Adrenal gland (tissue), 12 donors: ENCODE results near the gene C3. TPM values are rescaled to one million over a fixed set of nuclear protein-coding genes. Genes with fewer than 3 reads are reported as not detected.

Experiments
- DNase-seq, 7 donors: peaks; one replicate each; pipeline ENCODE4 v3.0.0-alpha.2; 2019 to 2020
- H3K27ac ChIP-seq, 5 donors: fragments of 200-600 bp; sonication (generic) in 4 of 5; 1 replicate in 3 of 5; 2 replicates in 2 of 5; pipeline versions ENCODE4 v1.5.1 to v1.8.0; 2016 to 2020; ENCODE audit warnings: mild to moderate bottlenecking in 1 of 5
- H3K27me3 ChIP-seq: fragments of 200-600 bp; 2 replicates; pipeline ENCODE4 v1.8.0; 2021
- H3K36me3 ChIP-seq, 2 donors: fragments of 200-600 bp; replicated peaks in 1 of 2; 1 replicate in 1 of 2; 2 replicates in 1 of 2; pipeline versions ENCODE4 v1.5.1 to v1.8.0; 2018 to 2022
- H3K4me1 ChIP-seq, 2 donors: fragments of 200-600 bp; replicated peaks in 1 of 2; 1 replicate in 1 of 2; 2 replicates in 1 of 2; pipeline versions ENCODE4 v1.5.1 to v1.8.0; 2018 to 2021
- H3K4me3 ChIP-seq, 4 donors: fragments of 200-600 bp; sonication (generic) in 3 of 4; one replicate each; pipeline ENCODE4 v1.5.1; 2016 to 2018
- H3K9me3 ChIP-seq, 3 donors: fragments of 200-600 bp; sonication (generic) in 1 of 3; replicated peaks in 1 of 3; 1 replicate in 2 of 3; 2 replicates in 1 of 3; pipeline versions ENCODE4 v1.5.1 to v1.8.0; 2016 to 2021
- CTCF ChIP-seq, 6 experiments: fragments of 450-650 bp in 4 of 6; fragments of 200-600 bp in 2 of 6; sonication (generic) in 1 of 6; IDR thresholded peaks; 1 replicate in 5 of 6; 2 replicates in 1 of 6; pipeline versions ENCODE4 v1.5.1 to v1.8.0; 2016 to 2021; ENCODE audit warnings: antibody characterized with exemption in 6 of 6, mild to moderate bottlenecking in 2 of 6, moderate library complexity in 1 of 6
- POLR2A ChIP-seq, 2 donors: fragments of 450-650 bp; IDR thresholded peaks; one replicate each; pipeline ENCODE4 v1.6.1; 2017; ENCODE audit warnings: antibody characterized with exemption in 2 of 2, mild to moderate bottlenecking in 2 of 2, moderate library complexity in 1 of 2
- WGBS, 4 donors: extraction: QIAGEN DNeasy Blood & Tissue Kit in 2 of 4; methylation state at CpG; one replicate each; pipeline versions ENCODE4 v1.1.5 to v1.1.7; 2013 to 2017; 5-methylcytosine and 5-hydroxymethylcytosine counted together
- intact Hi-C, 2 donors: fragments of 100-400 bp; cut with DNase I; formaldehyde crosslinking; loops; one replicate each; pipeline versions ENCODE4 v1.14.1 to v1.15.0; 2022 to 2023
- polyA plus RNA-seq, 3 donors: library from polyadenylated mRNA; stranded (reverse); fragments of 200-250 nt in 2 of 3; fragments of 350-450 nt in 1 of 3; fragmentation: Illumina TruSeq in 1 of 3; extraction: RNeasy Lipid Tissue Mini Kit (QIAGEN cat#74804) in 1 of 3; gene quantifications; one replicate each; pipeline ENCODE4 v1.2.3, GENCODE V29; 2013 to 2014
- total RNA-seq, 9 donors: library from RNA; depleted of rRNA in 4 of 9; stranded (reverse); fragments of >200 nt in 4 of 9; fragments of 120-200 nt in 1 of 9; fragmentation: NEBNext Ultra II Directional in 1 of 9; extraction: Animal tissue kit (Norgen Biotek cat#: 25700) in 1 of 9; gene quantifications; one replicate each; pipeline versions ENCODE4 v1.1.0 to v1.2.4, GENCODE V29; 2013 to 2023
- donor health status: healthy with polysubstance abuse.
- donor health status: Bipolar disorder and iron deficiency.
- donor health status: DM: yes; HTN: yes; CAD: no.
- donor health status: DM: no; HTN: no; CAD: no.
- donor health status: DM: no; HTN: no; CAD: no.
- donor health status: DM: yes; HTN: yes; CAD: no.

The C3 gene
- total and polyA plus RNA-seq, 12 donors: 2.4 to 5,179 (median 2,192) TPM

GRCh38 chr19:6697291-6697690, 23.2 kb downstream of the C3 start:
- H3K36me3 ChIP-seq: peaks cover 0 to 60% of the 10 kb centered on the region in 2 donors
- H3K27ac ChIP-seq: no peak overlapping the region
- no peaks in the 10 kb centered on the region for H3K27me3 ChIP-seq
- TF ChIP-seq CTCF (IDR thresholded peaks at IDR 0.05) (no peak), POLR2A (IDR thresholded peaks at IDR 0.05) (no peak)
- H3K4me1 ChIP-seq: no peaks in the 10 kb centered on the region
- H3K4me3 ChIP-seq: no peak overlapping the region
- 61 to 74% (median 67%) methylated on average over 12 to 13 of the region's 13 CpGs for WGBS, 4 donors
- H3K9me3 ChIP-seq: no peaks in the 10 kb centered on the region
- no peak for DNase-seq
- intact Hi-C loops: no loop called here

- H3K27ac ChIP-seq: no peak overlapping the region
- peaks cover 0 to 58% of the 10 kb centered on the region in 2 donors for H3K36me3 ChIP-seq
- intact Hi-C loops: no loop called here
- 75 to 86% (median 83%) methylated on average over 18 of the region's 18 CpGs for WGBS, 4 donors
- H3K27me3 ChIP-seq: no peaks in the 10 kb centered on the region
- H3K9me3 ChIP-seq: no peaks in the 10 kb centered on the region
- no peak overlapping the region for H3K4me3 ChIP-seq
- no peak for DNase-seq
- H3K4me1 ChIP-seq: no peaks in the 10 kb centered on the region
- no peak for TF ChIP-seq CTCF (IDR thresholded peaks at IDR 0.05)
- TF ChIP-seq POLR2A (IDR thresholded peaks at IDR 0.05): no peak
These were observed 24.1 kb downstream of the C3 start for GRCh38 chr19:6696239-6696820.

GRCh38 chr19:6694147-6694815, 26.2 kb downstream of the C3 start:
- peak in 1 of 7 donors; percentile 39 for DNase-seq
- TF ChIP-seq POLR2A (IDR thresholded peaks at IDR 0.05) (no peak), CTCF (IDR thresholded peaks at IDR 0.05) (no peak)
- Histone ChIP-seq H3K9me3 (no peaks in the 10 kb centered on the region), H3K27me3 (no peaks in the 10 kb centered on the region), H3K4me1 (no peaks in the 10 kb centered on the region), H3K4me3 (no peak overlapping the region), H3K27ac (no peak overlapping the region), H3K36me3 (peaks cover 0 to 74% of the 10 kb centered on the region in 2 donors)
- 91 to 94% (median 93%) methylated on average over 19 to 25 of the region's 25 CpGs for WGBS, 4 donors
- intact Hi-C loops: no loop called here

GRCh38 chr19:6693681-6694080, 26.8 kb downstream of the C3 start:
- no peak for DNase-seq
- intact Hi-C loops: no loop called here
- no peak overlapping the region for H3K27ac ChIP-seq
- no peaks in the 10 kb centered on the region for H3K9me3 ChIP-seq
- H3K4me3 ChIP-seq: no peak overlapping the region
- no peaks in the 10 kb centered on the region for H3K27me3 ChIP-seq
- H3K36me3 ChIP-seq: peaks cover 0 to 69% of the 10 kb centered on the region in 2 donors
- H3K4me1 ChIP-seq: no peaks in the 10 kb centered on the region
- TF ChIP-seq CTCF (IDR thresholded peaks at IDR 0.05): no peak
- TF ChIP-seq POLR2A (IDR thresholded peaks at IDR 0.05): no peak
- WGBS, 4 donors: 71 to 74% (median 72%) methylated on average over 5 to 7 of the region's 7 CpGs
